AG10803 (cell line): ENCODE results near the gene PTCHD1.

Experiments used
- DNase-seq: peaks from one replicate; pipeline ENCODE4 v3.0.0; 2010; ENCODE audit warnings: low read depth
- H3K4me3 ChIP-seq: 2 replicates; pipeline ENCODE4 v1.5.1; 2011; ENCODE audit warnings: mild to moderate bottlenecking, low read length, control low read depth
- CTCF ChIP-seq: conservative IDR thresholded peaks from 2 replicates; pipeline ENCODE4 v1.5.1; 2011; ENCODE audit warnings: mild to moderate bottlenecking, low read length, control low read depth, inconsistent platforms

PTCHD1 gene

GRCh38 chrX:23332888-23333821, 1.5 kb upstream of the PTCHD1 start:
- DNase-seq = no peak
- TF ChIP-seq CTCF = no peak

GRCh38 chrX:23333842-23334520, 668 bp upstream of the PTCHD1 start:
- no peak overlapping the region for H3K4me3 ChIP-seq
- DNase-seq = no peak
- no peak for TF ChIP-seq CTCF

More at GRCh38 chrX:23332888-23333821, 1.5 kb upstream of the PTCHD1 start:
- no peak overlapping the region for H3K4me3 ChIP-seq

GRCh38 chrX:23334521-23334847, 165 bp upstream of the PTCHD1 start:
- no peak for TF ChIP-seq CTCF
- no peak overlapping the region for H3K4me3 ChIP-seq
- DNase-seq = no peak

- no peak overlapping the region for H3K4me3 ChIP-seq
- DNase-seq = no peak
- TF ChIP-seq CTCF = no peak
Observed at GRCh38 chrX:23338334-23338733, 3.7 kb downstream of the PTCHD1 start.

GRCh38 chrX:23341452-23341851, 6.8 kb downstream of the PTCHD1 start:
- H3K4me3 ChIP-seq = no peak overlapping the region
- TF ChIP-seq CTCF = no peak
- peak; percentile 1 for DNase-seq

GRCh38 chrX:23344238-23344903, 9.7 kb downstream of the PTCHD1 start:
- no peak for DNase-seq

More at GRCh38 chrX:23344238-23344903, 9.7 kb downstream of the PTCHD1 start:
- no peak overlapping the region for H3K4me3 ChIP-seq
- no peak for TF ChIP-seq CTCF
